CD4-positive, alpha-beta T cell treated with Interleukin-1 beta for 1 hour (primary cell): ENCODE measurements around the gene CCSAP.
"Not testable (repeated sequence)": the region's sequence is repeated elsewhere in the genome, so short reads cannot be mapped to it uniquely, and the experiment has no call there.

Experiments
- DNase-seq, 2 donors: peaks; one replicate each; pipeline ENCODE4 v3.0.0-alpha.2; 2020 to 2022

CCSAP gene, protein sequence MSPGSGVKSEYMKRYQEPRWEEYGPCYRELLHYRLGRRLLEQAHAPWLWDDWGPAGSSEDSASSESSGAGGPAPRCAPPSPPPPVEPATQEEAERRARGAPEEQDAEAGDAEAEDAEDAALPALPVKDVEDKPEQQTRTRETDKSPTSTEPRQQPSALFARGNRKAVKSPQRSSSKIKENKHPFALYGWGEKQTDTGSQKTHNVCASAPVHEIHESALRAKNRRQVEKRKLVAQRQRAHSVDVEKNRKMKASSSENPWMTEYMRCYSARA

DNA sequence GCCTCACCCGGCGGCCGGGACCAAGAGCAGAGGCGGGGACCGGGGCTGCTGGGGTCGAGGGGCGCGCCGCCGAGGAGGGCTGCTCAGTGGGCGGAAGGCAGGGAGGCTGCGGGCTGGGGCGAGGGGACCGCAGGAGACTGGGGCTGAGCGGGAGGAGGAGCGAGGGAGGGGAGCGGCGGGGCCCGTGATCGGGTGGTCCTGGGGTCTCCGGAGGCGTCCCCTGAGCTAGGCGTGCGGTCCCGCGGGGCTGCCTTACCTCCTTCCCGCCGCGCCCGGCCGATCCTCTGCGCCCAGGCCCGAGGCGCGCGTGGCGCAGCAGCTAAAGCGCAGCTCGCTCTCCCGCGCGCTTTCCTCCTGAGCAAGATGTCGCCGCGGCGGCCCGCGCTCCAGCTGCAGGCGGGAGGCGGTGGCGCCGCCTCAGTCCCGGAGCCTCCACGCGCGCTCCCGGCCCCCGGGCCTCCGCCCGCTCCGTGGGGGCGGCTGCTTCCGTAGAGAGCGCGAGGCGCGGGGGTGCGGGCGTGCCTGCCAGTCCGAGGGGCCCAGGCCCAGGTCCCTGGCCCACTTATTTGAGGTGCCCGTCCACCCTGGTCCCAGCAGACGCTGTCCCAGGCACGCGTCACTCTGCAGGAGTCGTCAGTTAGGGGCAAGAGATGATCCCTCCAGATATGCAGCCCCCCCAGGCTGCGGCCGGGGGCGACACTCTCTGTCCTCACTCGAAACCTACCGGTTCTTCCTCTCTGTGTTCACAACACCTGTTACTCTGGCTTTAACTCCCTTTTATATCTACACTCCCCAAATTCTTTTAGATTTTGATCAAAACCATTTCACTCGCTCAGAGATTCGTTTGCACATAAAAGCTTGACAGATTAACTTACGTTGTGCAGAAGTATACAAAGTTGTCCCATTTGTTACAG, at the start of gene CCSAP:
Gene CCSAP, minus strand, starts transcription at position 392 of the 914 bp plus-strand sequence. CDS start 582 bp downstream, outside the sequence.
- peak; percentile 59 to 63 for DNase-seq

DNA sequence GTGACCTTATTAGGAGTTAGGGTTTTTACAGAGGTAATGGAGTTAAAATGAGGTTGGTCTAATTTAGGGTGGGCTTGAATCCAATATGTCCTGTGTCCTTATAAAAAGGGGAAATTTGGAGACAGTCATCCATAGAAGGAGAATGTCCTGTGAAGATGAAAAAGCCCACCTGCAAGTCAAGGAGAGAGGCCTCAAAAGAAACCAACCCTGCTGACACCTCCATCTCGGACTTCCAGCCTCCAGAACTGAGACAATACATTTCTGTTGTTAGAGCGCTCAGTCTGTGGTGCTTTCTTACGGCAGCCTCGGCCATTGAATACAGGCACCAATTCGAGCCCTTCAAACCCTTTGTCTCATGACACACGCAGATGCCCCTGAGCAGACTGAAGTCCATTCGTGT, 47.3 kb upstream of the CCSAP start:
- no peak for DNase-seq

DNA sequence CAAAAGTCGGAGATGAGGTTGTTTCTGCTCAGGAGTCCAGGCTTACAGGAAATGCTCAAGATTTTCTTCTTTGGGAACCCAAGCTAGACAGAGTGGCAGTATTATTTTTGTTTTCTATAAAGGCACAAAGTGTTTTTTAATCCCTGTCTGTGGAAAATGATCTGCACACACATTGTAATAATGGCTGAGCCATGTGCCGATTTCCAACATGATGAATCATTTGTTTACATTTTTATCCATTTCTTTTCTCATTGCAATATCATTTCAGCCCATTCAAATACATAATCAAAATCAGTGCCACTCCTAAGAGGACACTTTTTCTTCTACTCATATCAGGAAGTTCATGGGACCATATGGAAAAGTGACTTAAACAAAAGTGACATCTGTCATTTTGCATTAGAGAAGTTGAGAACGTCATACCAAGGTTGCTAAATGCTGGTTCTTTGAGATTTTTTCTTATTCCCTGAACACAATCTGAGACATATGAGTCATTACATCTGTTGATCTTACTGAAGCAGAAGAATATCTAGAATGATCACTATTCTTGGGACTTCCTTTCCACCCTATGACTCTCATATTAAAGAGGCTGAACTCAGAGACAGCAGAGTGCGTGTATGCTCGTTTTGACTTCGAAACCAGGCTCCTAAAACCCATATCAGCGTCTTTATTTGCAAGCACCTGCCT, 46.2 kb upstream of the CCSAP start:
- no peak for DNase-seq

DNA sequence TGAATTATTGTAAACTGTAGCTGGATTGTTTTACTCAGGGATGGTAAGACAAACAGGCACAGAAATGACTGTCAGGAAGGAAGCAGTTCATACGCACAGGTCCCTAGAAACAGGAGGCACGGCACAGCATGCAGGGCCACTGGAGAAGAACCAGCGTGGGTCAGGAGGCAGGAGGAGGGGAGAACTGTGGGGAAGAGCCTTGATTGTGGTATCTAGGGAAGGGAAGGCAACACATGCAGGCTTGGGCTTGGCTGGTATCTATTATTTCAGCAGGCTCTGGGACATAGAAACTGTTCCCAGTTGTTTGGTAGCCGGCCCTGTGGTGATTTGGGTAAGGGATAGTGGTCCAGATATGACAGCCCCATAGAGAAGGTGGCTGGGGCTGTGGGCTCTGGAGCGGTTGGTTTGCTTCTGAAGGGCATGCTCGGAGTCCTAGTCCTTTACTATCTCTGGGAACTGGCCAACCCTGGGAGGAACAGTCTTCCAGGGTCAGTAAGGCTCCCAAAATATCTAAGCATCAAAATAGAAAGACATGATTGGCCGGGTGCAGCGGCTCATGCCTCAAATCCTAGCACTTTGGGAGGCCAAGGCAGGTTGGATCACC, 43.1 kb upstream of the CCSAP start:
- no peak for DNase-seq

DNA sequence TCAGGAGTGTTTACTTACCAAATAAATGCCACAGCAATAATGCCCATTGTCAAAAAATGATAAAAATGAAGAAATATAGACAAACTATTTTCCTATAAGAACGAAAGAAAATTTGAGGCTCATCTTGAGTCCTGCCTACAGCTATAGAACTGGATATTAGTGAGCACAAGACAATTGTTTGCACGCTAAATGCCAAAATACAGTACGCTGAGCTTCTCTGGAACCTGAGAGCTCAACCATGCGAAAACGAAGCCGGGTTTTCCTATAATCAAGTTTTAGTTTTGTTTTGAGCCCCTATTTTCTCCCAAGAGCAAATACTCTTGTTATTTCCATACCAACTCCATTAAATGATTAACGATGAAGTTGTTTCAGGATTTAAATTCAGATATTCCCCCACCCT, 42.0 kb upstream of the CCSAP start:
- DNase-seq = no peak

DNA sequence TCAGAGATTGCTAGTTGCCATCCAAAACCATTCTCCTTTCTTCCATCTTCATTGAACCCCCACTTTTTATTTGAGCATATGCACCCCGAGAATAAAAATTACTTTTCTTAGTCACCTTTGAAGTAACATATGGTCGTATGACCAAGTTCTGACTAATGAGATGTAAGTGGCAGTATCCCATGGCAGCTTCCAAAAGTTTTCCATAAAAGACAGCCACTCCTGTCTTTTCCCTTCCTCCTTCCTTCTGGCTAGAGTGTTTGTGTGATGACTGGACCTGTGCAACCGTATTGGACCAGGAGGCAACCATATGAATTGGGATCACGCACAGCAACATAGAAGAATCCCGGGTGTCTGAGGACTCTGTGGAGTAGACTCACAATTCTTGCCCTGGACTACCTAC, 41.1 kb upstream of the CCSAP start:
- DNase-seq = no peak

DNA sequence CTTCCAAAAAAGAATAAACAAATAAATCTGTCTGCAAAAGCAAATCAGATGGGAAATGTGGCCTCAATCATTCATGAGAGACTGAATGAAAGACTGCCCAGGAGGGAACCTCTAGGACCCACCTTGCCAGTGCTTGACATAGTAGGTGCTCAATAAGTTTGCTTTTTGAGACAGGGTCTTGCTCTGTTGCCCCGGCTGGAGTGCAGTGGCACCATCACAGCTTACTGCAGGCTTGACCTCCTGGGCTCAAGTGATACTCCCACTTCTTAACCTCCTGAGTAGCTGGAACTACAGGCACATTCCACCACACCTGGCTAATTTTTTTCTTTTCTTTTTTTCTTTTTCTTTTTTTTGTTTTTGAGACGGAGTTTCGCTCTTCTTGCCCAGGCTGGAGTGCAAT, 40.3 kb upstream of the CCSAP start:
- DNase-seq = no peak

DNA sequence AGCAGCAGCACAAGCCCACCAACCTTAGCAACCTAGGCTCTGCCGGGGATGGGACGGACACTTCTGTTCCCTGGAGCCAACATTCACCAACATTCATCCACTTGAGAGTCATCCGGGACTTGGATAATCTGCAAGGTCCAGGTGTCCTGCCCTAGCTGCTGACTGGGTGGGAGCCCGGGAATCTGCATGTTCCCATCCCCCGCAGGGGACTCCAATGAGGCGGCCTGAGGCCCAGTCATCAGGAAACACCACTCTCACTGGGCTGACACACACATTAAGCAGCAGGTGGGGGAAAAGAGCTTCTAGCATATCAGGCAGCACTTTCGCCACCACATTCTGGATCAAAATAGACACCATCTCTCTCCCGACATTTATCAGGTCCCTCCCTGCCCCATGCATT, 38.4 kb upstream of the CCSAP start:
- DNase-seq = no peak

DNA sequence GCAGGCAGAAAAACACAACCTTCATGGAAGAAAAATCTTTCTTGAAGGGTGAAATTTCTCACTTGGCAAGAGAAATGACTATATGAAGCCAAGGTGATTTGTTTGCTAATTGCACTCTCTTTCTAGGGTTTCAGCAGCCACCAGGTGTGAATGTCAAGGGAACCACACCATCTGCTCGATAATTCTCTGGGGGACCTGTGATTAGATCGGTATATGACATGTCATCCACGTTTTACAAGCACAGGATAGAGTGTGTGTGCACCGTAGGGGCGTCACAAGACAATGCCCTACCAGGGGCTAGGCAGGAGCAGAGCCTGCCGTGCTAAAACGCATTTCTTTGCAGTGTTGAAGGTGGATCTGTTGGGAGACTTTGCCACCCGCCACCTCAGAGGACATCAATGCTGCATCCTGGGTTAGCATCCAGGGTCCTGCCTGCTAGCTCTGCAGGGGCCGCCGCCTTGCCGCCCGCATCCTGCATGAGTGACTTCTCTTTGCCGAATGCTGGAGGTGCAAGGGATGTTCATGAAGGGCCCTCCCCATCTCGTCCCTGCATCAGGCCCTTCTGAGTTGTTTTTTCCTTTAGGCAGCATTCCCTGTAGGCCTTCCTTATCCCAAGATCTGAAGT, 37.8 kb upstream of the CCSAP start:
- no peak for DNase-seq

DNA sequence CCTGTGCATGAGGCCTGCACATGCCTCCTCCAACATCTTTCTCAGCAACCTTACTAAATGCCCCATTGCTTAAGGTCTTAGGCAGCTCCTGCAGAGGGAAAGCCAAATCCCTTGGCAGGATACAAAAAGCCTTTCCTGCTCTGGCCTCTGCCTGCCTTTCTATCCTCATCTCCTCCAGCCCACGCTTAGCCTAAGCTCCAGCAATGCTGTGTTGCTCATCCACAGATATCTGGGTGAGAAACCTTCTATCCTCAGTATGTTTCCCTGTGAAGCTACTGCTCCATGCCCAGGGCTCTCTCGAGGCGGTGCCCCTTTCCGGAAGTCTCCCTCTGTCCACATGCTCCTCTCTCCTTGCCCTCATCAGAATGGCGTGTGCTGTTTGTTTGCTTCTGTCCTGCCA, 37.0 kb upstream of the CCSAP start:
- no peak for DNase-seq

DNA sequence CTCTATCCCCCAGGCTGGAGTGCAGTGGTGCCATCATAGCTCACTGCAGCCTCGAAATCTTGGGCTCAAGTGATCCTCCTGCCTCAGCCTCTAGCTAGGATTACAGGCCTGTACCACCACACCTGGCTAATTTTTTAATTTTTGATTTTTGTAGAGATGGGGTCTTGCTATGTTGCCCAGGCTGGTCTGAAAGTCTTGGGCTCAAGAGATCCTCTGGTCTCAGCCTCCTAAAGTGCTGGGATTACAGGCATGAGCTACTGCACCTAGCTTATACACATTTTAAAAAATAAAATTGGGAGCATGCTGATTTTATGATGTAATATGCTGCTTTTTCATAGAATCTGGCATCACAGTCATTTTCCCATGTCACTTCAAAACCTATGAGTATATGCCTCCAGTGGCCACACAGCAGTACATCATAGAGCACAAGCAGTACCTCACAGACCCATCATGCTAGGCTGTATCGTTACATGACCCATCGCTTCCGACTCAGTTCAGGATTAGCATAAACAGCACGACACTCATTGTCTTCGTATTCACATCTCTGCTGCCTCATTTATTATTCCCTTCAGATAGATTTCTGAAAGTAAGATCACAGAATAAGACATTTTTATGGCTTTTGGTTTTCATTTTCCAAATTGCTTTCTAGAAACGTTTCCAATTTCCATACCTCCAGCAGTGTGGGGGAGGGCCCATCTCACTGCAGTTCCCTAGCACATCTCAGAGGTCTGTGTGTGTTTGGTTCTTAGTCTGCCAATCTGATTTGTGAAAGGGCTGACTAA, 35.9 kb upstream of the CCSAP start:
- DNase-seq = no peak

DNA sequence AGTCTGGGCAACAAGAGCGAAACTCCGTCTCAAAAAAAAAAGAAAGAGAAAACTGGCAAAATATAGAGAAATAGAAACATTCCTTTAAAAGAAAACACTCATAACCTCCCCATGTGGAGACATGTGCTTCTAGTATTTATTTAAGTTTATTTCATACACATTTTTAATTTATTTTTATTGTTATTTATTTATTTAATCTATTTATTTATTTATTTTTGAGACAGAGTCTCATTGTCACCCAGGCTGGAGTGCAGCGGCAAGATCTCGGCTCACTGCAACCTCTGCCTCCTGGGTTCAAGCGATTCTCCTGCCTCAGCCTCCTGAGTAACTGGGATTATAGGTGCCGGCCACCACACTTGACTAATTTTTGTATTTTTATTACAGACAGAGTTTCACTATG, 35.2 kb upstream of the CCSAP start:
- DNase-seq = not testable (repeated sequence)

DNA sequence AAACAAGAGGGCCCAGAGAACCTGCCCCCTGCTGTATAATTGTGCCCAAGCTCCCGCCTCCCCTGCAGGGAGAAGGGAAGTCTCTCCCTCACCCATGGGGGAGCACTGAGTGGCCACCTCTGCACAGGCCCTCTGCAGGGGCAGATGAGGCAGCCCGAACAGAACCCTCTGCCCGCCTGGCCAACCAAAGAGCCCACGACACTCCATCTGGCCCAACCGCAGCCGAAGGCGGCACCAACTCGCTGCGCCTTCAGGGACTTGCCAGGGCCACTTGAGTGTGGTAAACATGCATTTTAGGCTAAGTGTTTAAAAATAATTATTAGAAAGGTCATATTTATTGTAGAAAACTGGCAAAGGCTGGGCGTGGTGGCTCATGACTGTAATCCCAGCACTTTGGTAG, 34.6 kb upstream of the CCSAP start:
- DNase-seq = no peak

DNA sequence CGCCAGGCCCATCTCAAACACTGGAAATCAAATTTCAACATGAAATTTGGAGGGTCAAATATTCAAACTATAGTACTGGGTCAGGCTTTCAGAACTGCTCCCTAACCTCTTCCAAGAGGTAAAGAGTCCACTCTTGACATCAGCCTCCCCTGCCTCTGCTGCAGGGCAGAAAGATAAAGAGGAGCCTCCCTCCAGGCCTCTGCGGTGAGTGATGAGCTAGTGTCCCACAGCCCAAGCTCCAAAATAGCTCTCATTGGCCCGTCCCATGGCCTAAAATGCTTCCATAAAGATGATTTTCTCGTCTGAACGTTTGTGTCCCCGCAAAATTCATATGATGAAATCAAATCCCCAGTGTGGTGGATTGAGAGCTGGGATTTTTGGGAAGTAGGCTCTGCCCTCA, 33.7 kb upstream of the CCSAP start:
- DNase-seq = no peak

DNA sequence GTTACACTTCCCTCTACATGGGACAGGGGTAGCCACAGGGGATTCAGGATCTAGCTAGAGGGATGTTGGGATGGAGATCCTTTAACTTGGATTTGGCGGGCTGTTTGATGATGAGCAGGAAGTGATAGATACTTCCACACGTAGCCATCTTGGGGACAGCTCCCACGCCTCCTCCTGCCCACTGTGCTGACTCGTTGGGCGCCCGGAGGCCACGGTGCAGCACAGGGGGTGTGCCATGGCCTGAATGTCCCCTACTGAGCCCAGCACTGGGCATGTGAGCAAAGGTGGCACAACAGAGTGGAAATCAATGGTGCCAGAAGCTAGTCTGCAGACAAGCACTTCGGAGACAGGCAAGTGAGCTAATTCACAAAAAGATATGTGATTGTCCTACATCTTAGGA, 31.6 kb upstream of the CCSAP start:
- no peak for DNase-seq

DNA sequence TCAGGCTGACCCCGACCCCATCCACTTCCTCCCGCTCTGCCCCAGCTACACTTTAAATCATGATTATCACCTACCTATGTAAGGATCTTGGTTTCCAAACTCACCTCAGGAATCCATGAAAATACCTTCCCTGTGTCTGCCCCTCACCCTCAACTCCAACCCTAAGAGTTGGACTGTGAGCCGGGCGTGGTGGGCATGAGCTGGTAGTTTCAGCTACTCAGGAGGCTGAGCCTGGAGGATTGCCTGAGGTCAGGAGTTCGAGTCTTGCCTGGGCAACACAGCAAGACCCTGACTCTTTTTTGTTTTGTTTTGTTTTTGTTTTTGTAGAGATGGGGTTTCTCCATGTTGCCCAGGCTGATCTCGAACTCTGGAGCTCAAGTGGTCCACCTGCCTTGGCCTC, 30.5 kb upstream of the CCSAP start:
- DNase-seq = no peak

DNA sequence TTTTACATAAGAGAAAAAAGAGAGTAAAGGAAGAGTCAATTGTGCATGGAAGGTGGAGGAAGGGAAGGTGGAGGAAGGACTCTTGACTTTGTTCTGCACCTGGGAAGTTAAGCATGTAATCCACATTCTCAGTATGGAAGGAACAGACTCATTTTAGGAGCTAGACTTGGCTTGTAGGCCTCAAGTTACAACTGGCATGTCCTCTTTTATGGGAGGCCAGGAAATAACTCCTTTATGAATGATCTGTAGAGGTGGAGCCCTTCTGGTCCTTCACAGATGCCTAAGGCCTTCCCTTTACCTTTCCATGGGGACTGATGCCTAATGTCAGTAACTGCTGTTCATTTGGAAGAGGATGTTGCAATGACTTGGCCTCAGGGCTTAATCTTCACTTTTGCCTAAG, 29.4 kb upstream of the CCSAP start:
- DNase-seq = no peak

DNA sequence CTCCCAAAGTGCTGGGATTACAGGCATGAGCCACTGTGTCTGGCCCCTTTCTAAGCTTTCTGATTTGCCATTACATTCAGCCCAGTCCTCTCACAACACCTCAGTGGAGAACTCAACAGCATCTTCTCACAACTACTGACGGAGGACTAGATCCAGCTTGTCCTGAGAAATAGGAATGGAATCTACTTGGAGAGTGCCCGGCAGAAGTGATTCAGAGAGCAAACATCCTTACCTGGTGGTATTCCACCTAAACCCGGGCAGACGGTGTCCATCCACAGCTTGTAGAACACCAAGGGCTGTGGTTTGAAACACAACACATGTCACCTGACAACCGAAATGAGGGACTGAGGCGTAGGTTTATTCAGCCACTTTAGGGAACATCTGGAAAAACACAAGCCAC, 28.8 kb upstream of the CCSAP start:
- DNase-seq = no peak

DNA sequence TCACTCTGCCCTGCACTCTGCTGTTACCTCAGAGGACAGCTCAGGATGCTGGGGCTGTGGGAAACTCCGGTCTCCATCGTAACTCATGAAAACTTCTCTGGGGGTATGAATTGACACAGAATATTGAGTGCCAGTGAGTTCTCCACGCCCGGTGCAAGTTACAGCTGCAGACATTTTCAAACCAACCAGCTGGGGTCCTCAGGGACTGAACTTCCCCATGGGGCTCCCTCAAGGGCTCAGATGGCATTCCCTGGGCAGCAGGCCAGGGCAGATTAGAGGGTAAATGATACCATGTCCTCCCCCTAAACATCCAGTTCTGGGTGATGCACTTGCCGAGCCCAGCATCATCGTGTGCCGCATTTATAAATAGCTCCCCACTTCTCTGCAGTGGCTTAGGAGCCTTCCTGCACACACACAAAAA, 27.8 kb upstream of the CCSAP start:
- DNase-seq = no peak

DNA sequence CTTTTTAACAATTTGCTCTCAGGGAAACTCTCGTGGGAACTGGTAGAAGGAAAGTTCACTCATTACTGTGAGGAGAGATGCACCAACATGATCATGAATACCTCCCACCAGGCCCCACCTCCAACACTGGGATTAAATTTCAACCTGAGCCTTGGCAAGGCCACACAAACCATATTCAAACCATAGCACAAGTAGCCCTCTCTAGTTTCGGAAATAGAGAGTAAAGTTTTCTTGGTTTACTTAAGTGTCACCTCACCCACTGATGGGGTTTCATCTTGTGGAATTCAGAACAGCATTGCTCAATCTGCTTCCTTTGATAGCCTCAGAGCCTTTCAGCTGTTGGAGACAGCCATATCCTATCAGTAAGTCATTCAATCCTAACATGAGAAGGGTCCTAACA, 25.5 kb upstream of the CCSAP start:
- DNase-seq = no peak

DNA sequence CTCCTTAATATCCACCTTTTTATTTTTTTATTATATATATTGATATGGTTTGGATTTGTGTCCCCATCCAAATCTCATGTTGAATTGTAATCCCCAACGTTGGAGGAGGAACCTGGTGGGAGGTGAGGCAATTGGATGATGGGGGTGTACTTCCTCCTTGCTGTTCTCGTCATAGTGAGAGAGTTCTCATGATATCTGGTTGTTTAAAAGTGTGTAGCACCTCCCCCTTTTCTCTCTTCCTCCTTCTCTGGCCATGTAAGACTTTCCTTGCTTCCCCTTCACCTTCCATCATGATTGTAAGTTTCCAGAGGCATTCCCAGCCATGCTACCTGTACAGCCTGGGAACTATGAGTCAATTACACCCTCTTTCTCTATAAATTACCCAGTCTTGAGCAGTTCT, 22.7 kb upstream of the CCSAP start:
- DNase-seq = no peak
